GM12878 (cell line): ENCODE data around the gene KDM8. TPM values are rescaled to one million over a fixed set of nuclear protein-coding genes. Genes with fewer than 3 reads are reported as not detected.

Experiments
- BCL11A ChIP-seq: IDR thresholded peaks from 2 replicates; pipeline ENCODE4 v1.6.1; 2011; ENCODE audit warnings: low read depth, low read length
- BCLAF1 ChIP-seq: fragments of 450-650 bp; IDR thresholded peaks from 2 replicates; pipeline ENCODE4 v1.6.1; 2017; ENCODE audit warnings: antibody characterized with exemption, mild to moderate bottlenecking, moderate library complexity
- CUX1 ChIP-seq: IDR thresholded peaks from 2 replicates; pipeline ENCODE4 v1.6.1; 2012; ENCODE audit warnings: improper control_type of control experiment, low read depth, low read length; ENCODE audit not compliant: insufficient replicate concordance
- JUND ChIP-seq: IDR thresholded peaks from 2 replicates; pipeline ENCODE4 v1.6.1; 2012; ENCODE audit warnings: low read depth, mild to moderate bottlenecking, low read length, improper control_type of control experiment, moderate library complexity
- NR2C1 ChIP-seq: fragments of 450-650 bp; IDR thresholded peaks from 2 replicates; pipeline ENCODE4 v1.6.1; 2017; ENCODE audit warnings: antibody characterized with exemption, mild to moderate bottlenecking, moderate library complexity
- PAX8 ChIP-seq: fragments of 450-650 bp; IDR thresholded peaks from 2 replicates; pipeline ENCODE4 v1.6.1; 2017; ENCODE audit warnings: mild to moderate bottlenecking, moderate library complexity
- POLR2AphosphoS2 ChIP-seq: IDR thresholded peaks from 2 replicates; pipeline ENCODE4 v1.6.1; 2011; ENCODE audit warnings: low read depth, mild to moderate bottlenecking, low read length, improper control_type of control experiment, moderate library complexity
- RAD21 ChIP-seq: IDR thresholded peaks from 2 replicates; pipeline ENCODE4 v1.6.1; 2011; ENCODE audit warnings: mild to moderate bottlenecking, low read depth, low read length, moderate library complexity; ENCODE audit not compliant: insufficient read depth
- SREBF2 ChIP-seq: IDR thresholded peaks from 2 replicates; pipeline ENCODE4 v1.6.1; 2012; ENCODE audit warnings: mild to moderate bottlenecking, low read length
- SUPT20H ChIP-seq: IDR thresholded peaks from 2 replicates; pipeline ENCODE4 v1.6.1; 2011; ENCODE audit warnings: low read depth, mild to moderate bottlenecking, low read length, moderate library complexity, borderline replicate concordance; ENCODE audit not compliant: control insufficient read depth
- ZSCAN29 ChIP-seq: fragments of 450-650 bp; IDR thresholded peaks from 2 replicates; pipeline ENCODE4 v1.6.1; 2017; ENCODE audit warnings: mild to moderate bottlenecking, moderate library complexity
- polyA plus RNA-seq, 11 experiments: library from polyadenylated mRNA; depleted of rRNA in 4 of 11; unstranded in 6 of 11; stranded (reverse) in 5 of 11; fragments of >200 nt; fragmentation: Nextera tagmentation in 4 of 11; fragmentation: Illumina TruSeq in 1 of 11; extraction: Ambion mirVana in 4 of 11; extraction: Trizol in 1 of 11; gene quantifications; 1 replicate in 1 of 11; 2 replicates in 10 of 11; pipeline versions ENCODE4 v1.2.1 to v1.2.3, GENCODE V29; 2011 to 2016; ENCODE audit warnings: inconsistent platforms in 2 of 11, missing spikeins in 2 of 11, low read depth in 1 of 11
- total RNA-seq, 4 experiments: library from RNA; depleted of rRNA in 3 of 4; stranded (reverse); fragments of >200 nt in 3 of 4; fragmentation: Illumina TruSeq in 1 of 4; extraction: Trizol in 1 of 4; gene quantifications; 2 replicates each; pipeline versions ENCODE4 v1.2.1 to v1.2.3, GENCODE V29; 2013 to 2021
- TF ChIP-seq, protein P1 (sequence below): fragments of 450-650 bp; formaldehyde crosslinking; IDR thresholded peaks from 2 replicates; pipeline ENCODE4 v1.5.0; 2022; ENCODE audit warnings: mild to moderate bottlenecking, missing genetic modification characterization
- TF ChIP-seq, protein P2 (sequence below): fragments of 450-650 bp; formaldehyde crosslinking; IDR thresholded peaks from 2 replicates; pipeline ENCODE4 v1.4.0; 2020; ENCODE audit warnings: mild to moderate bottlenecking, moderate library complexity

The KDM8 gene
- total and polyA plus RNA-seq, 10 of the 15 experiments (the other 5 are each of a cell fraction or from before 2014, with no cell fraction given), result 0.79 to 8.9 (median 5.8) TPM

- TF ChIP-seq CUX1 (peak; percentile 99), SUPT20H (no peak), BCL11A (no peak), JUND (no peak), ZSCAN29 (no peak), POLR2AphosphoS2 (peak; percentile 14; the same call in 1 of the 2 replicates), BCLAF1 (no peak), RAD21 (no peak), NR2C1 (no peak), PAX8 (no peak), SREBF2 (no peak)
- TF ChIP-seq, protein P1, sequence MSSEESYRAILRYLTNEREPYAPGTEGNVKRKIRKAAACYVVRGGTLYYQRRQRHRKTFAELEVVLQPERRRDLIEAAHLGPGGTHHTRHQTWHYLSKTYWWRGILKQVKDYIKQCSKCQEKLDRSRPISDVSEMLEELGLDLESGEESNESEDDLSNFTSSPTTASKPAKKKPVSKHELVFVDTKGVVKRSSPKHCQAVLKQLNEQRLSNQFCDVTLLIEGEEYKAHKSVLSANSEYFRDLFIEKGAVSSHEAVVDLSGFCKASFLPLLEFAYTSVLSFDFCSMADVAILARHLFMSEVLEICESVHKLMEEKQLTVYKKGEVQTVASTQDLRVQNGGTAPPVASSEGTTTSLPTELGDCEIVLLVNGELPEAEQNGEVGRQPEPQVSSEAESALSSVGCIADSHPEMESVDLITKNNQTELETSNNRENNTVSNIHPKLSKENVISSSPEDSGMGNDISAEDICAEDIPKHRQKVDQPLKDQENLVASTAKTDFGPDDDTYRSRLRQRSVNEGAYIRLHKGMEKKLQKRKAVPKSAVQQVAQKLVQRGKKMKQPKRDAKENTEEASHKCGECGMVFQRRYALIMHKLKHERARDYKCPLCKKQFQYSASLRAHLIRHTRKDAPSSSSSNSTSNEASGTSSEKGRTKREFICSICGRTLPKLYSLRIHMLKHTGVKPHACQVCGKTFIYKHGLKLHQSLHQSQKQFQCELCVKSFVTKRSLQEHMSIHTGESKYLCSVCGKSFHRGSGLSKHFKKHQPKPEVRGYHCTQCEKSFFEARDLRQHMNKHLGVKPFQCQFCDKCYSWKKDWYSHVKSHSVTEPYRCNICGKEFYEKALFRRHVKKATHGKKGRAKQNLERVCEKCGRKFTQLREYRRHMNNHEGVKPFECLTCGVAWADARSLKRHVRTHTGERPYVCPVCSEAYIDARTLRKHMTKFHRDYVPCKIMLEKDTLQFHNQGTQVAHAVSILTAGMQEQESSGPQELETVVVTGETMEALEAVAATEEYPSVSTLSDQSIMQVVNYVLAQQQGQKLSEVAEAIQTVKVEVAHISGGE (CRISPR knock-in tag), result no peak
- TF ChIP-seq, protein P2, sequence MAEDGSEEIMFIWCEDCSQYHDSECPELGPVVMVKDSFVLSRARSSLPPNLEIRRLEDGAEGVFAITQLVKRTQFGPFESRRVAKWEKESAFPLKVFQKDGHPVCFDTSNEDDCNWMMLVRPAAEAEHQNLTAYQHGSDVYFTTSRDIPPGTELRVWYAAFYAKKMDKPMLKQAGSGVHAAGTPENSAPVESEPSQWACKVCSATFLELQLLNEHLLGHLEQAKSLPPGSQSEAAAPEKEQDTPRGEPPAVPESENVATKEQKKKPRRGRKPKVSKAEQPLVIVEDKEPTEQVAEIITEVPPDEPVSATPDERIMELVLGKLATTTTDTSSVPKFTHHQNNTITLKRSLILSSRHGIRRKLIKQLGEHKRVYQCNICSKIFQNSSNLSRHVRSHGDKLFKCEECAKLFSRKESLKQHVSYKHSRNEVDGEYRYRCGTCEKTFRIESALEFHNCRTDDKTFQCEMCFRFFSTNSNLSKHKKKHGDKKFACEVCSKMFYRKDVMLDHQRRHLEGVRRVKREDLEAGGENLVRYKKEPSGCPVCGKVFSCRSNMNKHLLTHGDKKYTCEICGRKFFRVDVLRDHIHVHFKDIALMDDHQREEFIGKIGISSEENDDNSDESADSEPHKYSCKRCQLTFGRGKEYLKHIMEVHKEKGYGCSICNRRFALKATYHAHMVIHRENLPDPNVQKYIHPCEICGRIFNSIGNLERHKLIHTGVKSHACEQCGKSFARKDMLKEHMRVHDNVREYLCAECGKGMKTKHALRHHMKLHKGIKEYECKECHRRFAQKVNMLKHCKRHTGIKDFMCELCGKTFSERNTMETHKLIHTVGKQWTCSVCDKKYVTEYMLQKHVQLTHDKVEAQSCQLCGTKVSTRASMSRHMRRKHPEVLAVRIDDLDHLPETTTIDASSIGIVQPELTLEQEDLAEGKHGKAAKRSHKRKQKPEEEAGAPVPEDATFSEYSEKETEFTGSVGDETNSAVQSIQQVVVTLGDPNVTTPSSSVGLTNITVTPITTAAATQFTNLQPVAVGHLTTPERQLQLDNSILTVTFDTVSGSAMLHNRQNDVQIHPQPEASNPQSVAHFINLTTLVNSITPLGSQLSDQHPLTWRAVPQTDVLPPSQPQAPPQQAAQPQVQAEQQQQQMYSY (CRISPR knock-in tag), result no peak
Observed at GRCh38 chr16:27203507-27204311, at the start of gene KDM8 (continued).
